ENCODE data around the gene SNX2.
"Not testable (repeated sequence)": the region's sequence is repeated elsewhere in the genome, so short reads cannot be mapped to it uniquely, and the experiment has no call there.

The SNX2 gene

DNA sequence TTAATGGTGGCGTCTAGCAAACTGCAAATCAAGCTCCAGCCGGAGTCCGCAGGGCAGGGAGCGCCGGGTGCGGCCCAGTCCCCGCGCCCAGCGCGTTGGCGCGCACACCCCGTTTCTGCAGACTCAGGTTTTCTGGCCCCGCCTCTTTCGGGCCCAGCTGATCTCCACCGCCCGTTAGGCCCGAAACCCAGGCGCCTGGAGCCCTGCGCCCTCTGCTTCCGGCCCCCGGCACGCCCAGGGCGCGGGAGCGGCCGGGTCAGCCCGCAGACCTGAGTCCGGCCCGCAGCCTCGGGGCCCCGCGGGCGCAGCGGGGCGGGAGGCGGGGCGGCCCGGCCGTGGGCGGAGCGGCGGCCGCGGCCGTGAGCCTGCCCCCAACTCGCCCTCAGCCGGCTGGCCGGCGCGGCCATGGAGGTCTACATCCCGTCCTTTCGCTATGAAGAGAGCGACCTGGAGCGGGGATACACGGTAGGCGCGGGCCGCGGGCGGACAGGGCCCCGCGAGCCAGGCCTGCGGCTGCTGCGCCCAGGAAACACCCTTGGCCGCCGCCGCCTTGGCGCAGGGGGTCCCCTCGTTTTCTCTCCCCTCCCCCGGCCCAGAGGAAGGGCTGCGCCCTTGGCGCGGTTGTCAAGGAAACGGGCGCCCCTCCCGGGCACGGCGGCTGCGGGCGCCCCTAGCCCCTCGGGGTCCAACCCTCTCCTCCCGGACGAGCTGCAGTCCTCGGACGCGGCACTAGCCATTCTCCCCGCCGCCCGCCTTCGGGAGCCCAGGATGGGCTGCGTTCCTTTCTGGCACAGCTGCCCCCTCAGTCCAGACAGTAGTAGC is 70.6 kb downstream of the SNX2 start, which contains the start of gene SNX24:
Gene SNX24, plus strand, starts transcription at position 385 of the 822 bp plus-strand sequence. Its CDS starts 21 bp downstream, at position 406.
- DNase-seq: no peak

DNA sequence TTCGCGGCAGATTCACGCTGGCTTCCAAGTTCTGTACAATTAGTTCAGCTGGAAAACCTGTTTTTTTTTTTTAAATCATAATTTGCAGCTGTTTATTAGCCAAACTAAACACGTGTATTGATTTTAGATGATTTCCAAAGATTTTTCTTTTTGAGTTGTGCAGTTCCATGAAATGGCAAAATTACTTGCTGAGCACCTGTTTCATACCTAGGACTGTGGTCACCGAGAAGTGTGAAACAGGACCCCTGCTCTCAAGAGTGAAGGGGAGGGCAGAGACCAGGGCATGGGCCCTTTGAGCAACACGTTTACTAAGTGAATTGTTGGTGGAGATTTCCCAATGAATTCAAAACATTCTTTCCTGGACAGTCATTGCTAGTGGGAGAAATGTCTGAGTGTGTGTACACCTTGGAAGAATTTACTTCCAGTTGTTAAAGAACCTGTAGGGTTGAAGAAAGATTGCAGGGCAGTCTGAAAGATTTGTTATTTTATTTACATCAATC is 71.2 kb downstream of the SNX2 start:
- no peak for DNase-seq

- DNase-seq: no peak
Measured at GRCh38 chr5:122847687-122848081, 72.8 kb downstream of the SNX2 start.

DNA sequence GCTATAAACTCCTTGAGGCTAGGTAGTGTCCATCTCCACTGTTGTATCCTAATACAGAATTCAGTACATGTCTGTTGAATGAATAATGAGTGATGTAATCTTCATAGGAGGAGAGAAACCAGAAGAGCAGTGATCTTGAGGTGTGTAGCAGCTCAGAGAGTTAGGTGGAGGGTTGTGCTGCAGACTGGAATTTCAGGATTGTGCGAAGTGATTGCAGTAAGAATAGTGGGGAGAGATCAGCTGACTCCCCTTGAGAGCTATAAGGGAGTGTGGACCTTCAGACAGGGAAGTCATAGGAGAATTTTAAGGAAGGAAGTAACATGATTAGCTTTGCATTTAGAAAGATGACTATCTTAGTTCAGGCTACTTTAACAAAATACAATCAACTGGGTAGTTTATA is 74.9 kb downstream of the SNX2 start:
- no peak for DNase-seq

GRCh38 chr5:122857538-122857937 is 82.7 kb downstream of the SNX2 start:
- DNase-seq: not testable (repeated sequence)

- no peak for DNase-seq
Measured at GRCh38 chr5:122858451-122858850, 83.6 kb downstream of the SNX2 start.

- no peak for DNase-seq
Measured at GRCh38 chr5:122863240-122863639, 88.4 kb downstream of the SNX2 start.

DNA sequence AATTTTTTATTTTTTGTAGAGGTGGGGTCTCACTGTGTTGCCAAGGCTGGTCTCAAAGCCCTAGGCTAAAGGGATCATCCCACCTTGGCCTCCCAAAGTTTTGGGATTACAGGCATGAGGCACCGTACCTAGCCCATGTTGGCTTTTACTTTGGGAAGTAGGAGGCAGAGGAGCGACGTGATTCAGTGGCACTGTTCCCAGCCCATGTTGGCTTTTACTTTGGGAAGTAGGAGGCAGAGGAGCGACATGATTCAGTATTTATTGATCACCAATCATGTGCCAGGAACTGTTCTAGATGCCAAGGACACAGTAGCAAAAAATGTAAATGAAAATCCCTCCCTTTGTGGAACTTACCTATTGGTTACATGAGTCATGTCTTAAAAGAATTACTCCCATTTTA is 88.8 kb downstream of the SNX2 start:
- DNase-seq: no peak

DNA sequence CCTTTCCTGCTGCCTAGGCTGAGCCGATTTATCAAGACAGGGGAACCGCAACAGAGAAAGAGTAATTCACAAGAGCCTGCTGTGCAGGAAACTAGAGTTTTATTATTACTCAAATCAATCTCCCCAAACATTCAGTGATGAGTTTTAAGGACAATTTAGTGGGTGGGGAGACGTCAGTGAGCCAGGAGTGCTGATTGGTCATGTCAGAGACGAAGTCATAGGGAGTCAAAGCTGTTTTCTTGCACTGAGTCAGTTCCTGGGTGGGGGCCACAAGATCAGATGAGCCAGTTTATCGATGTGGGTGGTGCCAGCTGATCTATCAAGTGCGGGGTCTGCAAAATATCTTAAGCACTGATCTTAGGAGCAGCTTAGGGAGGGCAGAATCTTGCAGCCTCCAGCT is 89.5 kb downstream of the SNX2 start:
- no peak for DNase-seq

DNA sequence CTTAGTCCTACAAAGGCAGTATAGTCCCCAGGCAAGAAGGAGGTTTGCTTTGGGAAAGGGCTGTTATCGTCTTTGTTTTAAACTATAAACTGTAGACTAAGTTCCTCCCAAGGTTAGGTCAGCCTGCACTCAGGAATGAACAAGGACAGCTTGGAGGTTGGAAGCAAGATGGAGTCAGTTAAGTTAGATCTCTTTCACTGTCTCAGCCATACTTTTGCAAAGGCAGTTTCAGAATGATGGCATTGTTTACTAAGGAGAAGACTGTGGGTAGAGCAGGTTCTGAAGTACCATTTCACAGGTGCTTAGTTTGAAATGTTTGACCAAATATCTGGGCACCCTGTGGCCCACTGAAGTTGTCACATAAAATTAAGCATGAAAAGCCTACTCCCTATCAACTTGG is 90.0 kb downstream of the SNX2 start:
- no peak for DNase-seq

GRCh38 chr5:122870219-122870856 is 95.5 kb downstream of the SNX2 start:
- no peak for DNase-seq

DNA sequence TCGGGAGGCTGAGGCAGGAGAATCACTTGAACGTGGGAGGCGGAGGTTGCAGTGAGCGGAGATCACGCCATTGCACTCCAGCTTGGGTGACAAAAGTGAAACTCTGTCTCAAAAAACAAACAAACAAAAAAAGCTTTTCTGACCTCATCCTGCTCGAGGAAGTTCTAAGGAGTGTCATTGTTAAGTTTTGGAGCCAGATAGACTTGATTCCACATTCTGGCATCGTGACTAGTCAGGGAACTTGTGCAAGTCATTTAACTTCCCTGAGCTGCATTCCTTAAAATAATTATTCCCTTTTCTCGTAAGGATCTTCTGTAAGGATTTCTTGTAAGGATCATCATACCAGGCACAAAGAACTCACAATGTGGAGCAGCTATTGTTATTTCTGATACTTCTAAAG is 96.8 kb downstream of the SNX2 start:
- no peak for DNase-seq

DNA sequence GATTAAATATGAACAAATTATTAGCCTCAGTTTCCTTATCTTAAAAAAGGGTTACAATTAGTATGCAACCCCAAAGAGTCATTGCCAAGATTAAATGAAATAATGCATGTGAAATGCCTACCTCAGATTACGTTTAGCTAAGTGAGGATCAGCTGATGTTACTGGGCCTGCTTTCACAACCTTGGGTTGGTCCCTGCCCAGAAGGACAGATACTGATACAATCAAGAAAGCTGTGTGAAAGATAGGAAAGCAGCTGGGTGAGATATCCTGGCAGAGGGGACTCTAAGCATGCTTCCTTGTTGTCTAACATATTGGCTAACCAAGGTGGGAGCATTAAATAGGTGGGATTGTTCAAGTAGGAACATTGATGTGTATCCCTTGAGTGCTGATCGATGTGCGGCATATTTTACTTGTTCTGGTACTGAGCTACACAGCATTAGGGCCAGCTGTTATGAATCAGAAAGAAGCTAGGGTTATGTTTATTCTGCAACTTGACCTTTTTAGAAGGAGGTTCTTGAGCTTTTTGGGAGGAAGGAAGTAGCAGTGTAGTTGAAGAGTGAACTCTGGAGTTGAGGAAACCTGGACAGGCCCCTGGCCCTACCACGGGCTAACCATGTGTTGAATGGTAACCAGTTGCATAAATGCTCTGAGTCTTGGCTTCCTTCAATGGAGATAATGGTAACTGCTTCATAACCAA is 99.4 kb downstream of the SNX2 start:
- no peak for DNase-seq

DNA sequence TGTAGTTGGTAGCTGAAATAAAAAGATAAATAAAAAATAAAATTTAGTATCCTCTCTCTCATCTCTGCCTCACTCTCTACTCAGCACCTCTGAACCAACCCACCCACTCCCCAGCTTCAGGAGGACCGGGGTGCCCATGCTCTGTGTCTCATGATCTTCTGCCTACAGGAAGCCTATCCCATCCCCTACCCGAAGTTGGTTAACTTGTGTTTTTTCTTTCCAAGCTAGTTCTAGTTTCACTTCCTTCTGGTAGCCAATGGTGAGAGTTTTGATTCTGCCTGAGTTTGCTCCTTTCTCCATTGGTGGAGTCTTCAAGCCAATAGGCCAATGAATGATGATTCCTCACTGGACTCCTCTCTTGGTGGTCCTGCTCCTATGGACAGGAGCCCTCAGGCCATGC is 102.6 kb downstream of the SNX2 start:
- no peak for DNase-seq

GRCh38 chr5:122879076-122879475 is 104.2 kb downstream of the SNX2 start:
- DNase-seq: no peak

All from NK-92 treated with Interleukin-12 subunit alpha and Interleukin-12 subunit beta, amount 100 ng/mL, for 24 hours (cell line).